MCF 10A (cell line): ENCODE results near the gene COL26A1. TPM values are rescaled to one million over a fixed set of nuclear protein-coding genes. Genes with fewer than 3 reads are reported as not detected.

Source experiments
- BruUV-seq: library from RNA; stranded (reverse); fragments of 400-500 nt; replicated peaks from 2 replicates; lab custom pipeline; 2021; lab: Mats Ljungman, UMichigan
- CTCF ChIA-PET: fragments of 300-600 bp; sonication (Branson Sonifier 250); formaldehyde crosslinking; extraction: SDS; loops from one replicate; lab custom pipeline; 2021; ENCODE audit warnings: antibody characterized with exemption, inconsistent platforms; lab: Yijun Ruan, JAX
- POLR2A ChIA-PET: fragments of 300-600, 350-650 bp; sonication (Branson Sonifier 250); formaldehyde crosslinking; extraction: SDS; loops from one replicate; lab custom pipeline; 2020; ENCODE audit warnings: antibody characterized with exemption, inconsistent platforms; lab: Yijun Ruan, JAX
- DNase-seq: peaks from one replicate; pipeline ENCODE4 v3.0.0-alpha.2; 2018; ENCODE audit not compliant: unreplicated experiment
- H3K27ac Mint-ChIP-seq: one replicate; pipeline ENCODE4 v1.8.0; 2022; ENCODE audit warnings: mild to moderate bottlenecking, low read depth, mixed read lengths; ENCODE audit not compliant: unreplicated experiment
- H3K27me3 Mint-ChIP-seq: one replicate; pipeline ENCODE4 v1.8.0; 2022; ENCODE audit warnings: mixed read lengths; ENCODE audit not compliant: insufficient read depth, unreplicated experiment
- H3K36me3 Mint-ChIP-seq: one replicate; pipeline ENCODE4 v1.8.0; 2022; ENCODE audit warnings: mild to moderate bottlenecking, moderate library complexity, mixed read lengths; ENCODE audit not compliant: insufficient read depth, unreplicated experiment
- H3K4me1 Mint-ChIP-seq: one replicate; pipeline ENCODE4 v1.8.0; 2022; ENCODE audit warnings: mixed read lengths; ENCODE audit not compliant: insufficient read depth, unreplicated experiment
- H3K4me3 Mint-ChIP-seq: one replicate; pipeline ENCODE4 v1.8.0; 2022; ENCODE audit warnings: mild to moderate bottlenecking, moderate library complexity, mixed read lengths; ENCODE audit not compliant: unreplicated experiment
- H3K9me3 Mint-ChIP-seq: one replicate; pipeline ENCODE4 v1.8.0; 2022; ENCODE audit warnings: mixed read lengths; ENCODE audit not compliant: unreplicated experiment
- CTCF ChIP-seq: fragments of 200-600 bp; IDR thresholded peaks from one replicate; pipeline ENCODE4 v1.8.0; 2022; ENCODE audit warnings: antibody characterized with exemption, mild to moderate bottlenecking; ENCODE audit not compliant: unreplicated experiment
- intact Hi-C: fragments of 100-400 bp; cut with micrococcal nuclease; formaldehyde crosslinking; loops from 2 replicates; pipeline ENCODE4 v1.14.1; 2022
- total RNA-seq: library from RNA; stranded (reverse); gene quantifications from 2 replicates; pipeline ENCODE4 v1.2.3, GENCODE V29; 2022

Gene COL26A1
- total RNA-seq, 1 experiment from 2014 or later, result not detected

GRCh38 chr7:101465131-101465530 lies 102.5 kb downstream of the COL26A1 start:
- Mint-ChIP-seq H3K4me3 (no peak overlapping the region), H3K9me3 (no peaks in the 10 kb centered on the region), H3K36me3 (no peaks in the 10 kb centered on the region), H3K4me1 (no peaks in the 10 kb centered on the region), H3K27ac (no peak overlapping the region), H3K27me3 (peaks cover 62% of the 10 kb centered on the region)
- no peak for TF ChIP-seq CTCF
- BruUV-seq, result no TSS peak
- intact Hi-C loops, result no loop called here
- ChIA-PET POLR2A (interaction anchor here (1.7 kb wide), 1 partner anchor 143 kb away, joined by 3 read pairs; the partner anchor contains the start of gene IFT22), CTCF (interaction anchor here (0.7 kb wide), 1 partner anchor 53 kb away, joined by 3 read pairs; no protein-coding TSS in a partner anchor)
- DNase-seq, result no peak

DNA sequence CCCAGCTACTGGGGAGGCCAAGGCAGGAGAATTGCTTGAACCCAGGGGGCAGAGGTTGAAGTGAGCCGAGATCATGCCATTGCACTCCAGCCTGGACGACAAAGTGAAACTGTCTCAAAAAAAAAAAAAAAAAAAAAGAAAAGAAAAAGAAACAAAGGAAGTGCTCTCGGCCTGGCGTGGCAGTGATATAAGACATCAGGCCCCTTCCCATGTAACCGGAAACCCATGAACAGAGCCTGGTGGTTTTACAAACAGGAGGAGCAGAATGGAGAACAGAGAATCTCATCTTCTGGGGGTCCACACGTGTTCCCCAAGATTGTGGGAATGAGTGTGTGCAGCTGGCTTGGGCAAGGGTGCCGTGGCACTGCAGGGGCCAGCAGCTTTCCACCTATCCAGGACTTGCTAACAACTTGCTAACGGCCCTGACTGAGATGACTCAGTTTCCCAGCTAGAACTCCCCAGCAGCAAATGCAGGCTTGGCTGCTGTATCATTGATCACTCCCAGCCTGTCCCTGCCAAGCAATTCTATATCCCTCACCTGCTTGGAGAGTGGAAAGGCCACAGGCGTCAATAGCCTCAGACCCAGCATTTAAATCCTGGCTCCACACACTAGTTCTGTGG lies 103.0 kb downstream of the COL26A1 start:
- CTCF ChIA-PET, result no interaction called here
- H3K27ac Mint-ChIP-seq, result no peak overlapping the region
- no peak overlapping the region for H3K4me3 Mint-ChIP-seq
- H3K27me3 Mint-ChIP-seq, result peaks cover 64% of the 10 kb centered on the region
- POLR2A ChIA-PET, result no interaction called here
- no peak for TF ChIP-seq CTCF
- BruUV-seq, result no TSS peak
- intact Hi-C loops, result no loop called here
- DNase-seq, result no peak
- H3K9me3 Mint-ChIP-seq, result no peaks in the 10 kb centered on the region
- H3K4me1 Mint-ChIP-seq, result no peaks in the 10 kb centered on the region
- peaks cover 2% of the 10 kb centered on the region for H3K36me3 Mint-ChIP-seq

- no peaks in the 10 kb centered on the region for H3K9me3 Mint-ChIP-seq
- H3K27me3 Mint-ChIP-seq, result peaks cover 58% of the 10 kb centered on the region
- POLR2A ChIA-PET, result no interaction called here
- CTCF ChIA-PET, result no interaction called here
- BruUV-seq, result no TSS peak
- no peak overlapping the region for H3K27ac Mint-ChIP-seq
- H3K4me1 Mint-ChIP-seq, result no peaks in the 10 kb centered on the region
- no peak for TF ChIP-seq CTCF
- H3K36me3 Mint-ChIP-seq, result peaks cover 5% of the 10 kb centered on the region
- no peak overlapping the region for H3K4me3 Mint-ChIP-seq
- intact Hi-C loops, result no loop called here
- DNase-seq, result no peak
These were observed 104.2 kb downstream of the COL26A1 start for GRCh38 chr7:101466871-101467270.

- Mint-ChIP-seq H3K9me3 (no peaks in the 10 kb centered on the region), H3K4me1 (no peaks in the 10 kb centered on the region), H3K27ac (no peak overlapping the region), H3K4me3 (no peak overlapping the region), H3K36me3 (peaks cover 5% of the 10 kb centered on the region), H3K27me3 (peaks cover 58% of the 10 kb centered on the region)
- ChIA-PET POLR2A (no interaction called here), CTCF (interaction anchor here (1.3 kb wide), 1 partner anchor 58 kb away, joined by 3 read pairs; no protein-coding TSS in a partner anchor)
- no peak for DNase-seq
- TF ChIP-seq CTCF, result no peak
- no TSS peak for BruUV-seq
- intact Hi-C loops, result no loop called here
These were observed 106.0 kb downstream of the COL26A1 start for GRCh38 chr7:101468546-101469275.
